Measurements from ENCODE around the gene PRKG1.
A peak's percentile ranks its signal among the peaks of the same experiment; 100 is the strongest.
"Not testable (repeated sequence)": the region's sequence is repeated elsewhere in the genome, so short reads cannot be mapped to it uniquely, and the experiment has no call there.

PRKG1 gene

GRCh38 chr10:51658000-51658399 lies 583.7 kb downstream of the PRKG1 start:
- DNase-seq (ENCODE audit: low spot score) = no peak

GRCh38 chr10:51659344-51659743 lies 585.1 kb downstream of the PRKG1 start:
- no peak for DNase-seq (ENCODE audit: low spot score)

- DNase-seq (ENCODE audit: low spot score) = no peak
These were observed 588.8 kb downstream of the PRKG1 start for GRCh38 chr10:51663086-51663485.

- no peak for DNase-seq (ENCODE audit: low spot score)
These were observed 592.2 kb downstream of the PRKG1 start for GRCh38 chr10:51666456-51666855.

- DNase-seq (ENCODE audit: low spot score) = peak; percentile 1
These were observed 593.5 kb downstream of the PRKG1 start for GRCh38 chr10:51667678-51668335.

GRCh38 chr10:51668336-51668689 lies 594.0 kb downstream of the PRKG1 start:
- no peak for DNase-seq (ENCODE audit: low spot score)

GRCh38 chr10:51669041-51669440 lies 594.8 kb downstream of the PRKG1 start:
- no peak for DNase-seq (ENCODE audit: low spot score)

GRCh38 chr10:51672039-51672535 lies 597.8 kb downstream of the PRKG1 start:
- no peak for DNase-seq (ENCODE audit: low spot score)

GRCh38 chr10:51675088-51675487 lies 600.8 kb downstream of the PRKG1 start:
- DNase-seq (ENCODE audit: low spot score) = no peak

GRCh38 chr10:51679841-51680240 lies 605.6 kb downstream of the PRKG1 start:
- DNase-seq (ENCODE audit: low spot score) = no peak

GRCh38 chr10:51683031-51683691 lies 608.9 kb downstream of the PRKG1 start:
- no peak for DNase-seq (ENCODE audit: low spot score)

GRCh38 chr10:51685768-51686167 lies 611.5 kb downstream of the PRKG1 start:
- DNase-seq (ENCODE audit: low spot score) = no peak

GRCh38 chr10:51687296-51687695 lies 613.0 kb downstream of the PRKG1 start:
- no peak for DNase-seq (ENCODE audit: low spot score)

- DNase-seq (ENCODE audit: low spot score) = not testable (repeated sequence)
These were observed 614.5 kb downstream of the PRKG1 start for GRCh38 chr10:51688826-51689225.

- DNase-seq (ENCODE audit: low spot score) = no peak
These were observed 615.2 kb downstream of the PRKG1 start for GRCh38 chr10:51689536-51689935.

- no peak for DNase-seq (ENCODE audit: low spot score)
These were observed 616.8 kb downstream of the PRKG1 start for GRCh38 chr10:51691135-51691534.

- no peak for DNase-seq (ENCODE audit: low spot score)
These were observed 619.9 kb downstream of the PRKG1 start for GRCh38 chr10:51694086-51694768.

GRCh38 chr10:51696251-51696650 lies 622.0 kb downstream of the PRKG1 start:
- no peak for DNase-seq (ENCODE audit: low spot score)

GRCh38 chr10:51698473-51699063 lies 624.3 kb downstream of the PRKG1 start:
- no peak for DNase-seq (ENCODE audit: low spot score)

- no peak for DNase-seq (ENCODE audit: low spot score)
These were observed 624.8 kb downstream of the PRKG1 start for GRCh38 chr10:51699145-51699474.

GRCh38 chr10:51699475-51700227 lies 625.4 kb downstream of the PRKG1 start, which contains the start of gene CSTF2T:
TSS of gene CSTF2T (minus strand) at chr10:51699595. CDS start at chr10:51699549, 46 bp downstream.
- peak; percentile 40 for DNase-seq (ENCODE audit: low spot score)

GRCh38 chr10:51700228-51700817 lies 626.0 kb downstream of the PRKG1 start:
- DNase-seq (ENCODE audit: low spot score) = no peak

All from COLO829 (cell line).